ENCODE results near the gene BBOX1. TPM values are rescaled to one million over a fixed set of nuclear protein-coding genes. Genes with fewer than 3 reads are reported as not detected.
"Not testable (repeated sequence)": the region's sequence is repeated elsewhere in the genome, so short reads cannot be mapped to it uniquely, and the experiment has no call there.

The BBOX1 gene
- total and polyA plus RNA-seq, 2 of the 4 experiments (the other 2 are of a cell fraction), result not detected

DNA sequence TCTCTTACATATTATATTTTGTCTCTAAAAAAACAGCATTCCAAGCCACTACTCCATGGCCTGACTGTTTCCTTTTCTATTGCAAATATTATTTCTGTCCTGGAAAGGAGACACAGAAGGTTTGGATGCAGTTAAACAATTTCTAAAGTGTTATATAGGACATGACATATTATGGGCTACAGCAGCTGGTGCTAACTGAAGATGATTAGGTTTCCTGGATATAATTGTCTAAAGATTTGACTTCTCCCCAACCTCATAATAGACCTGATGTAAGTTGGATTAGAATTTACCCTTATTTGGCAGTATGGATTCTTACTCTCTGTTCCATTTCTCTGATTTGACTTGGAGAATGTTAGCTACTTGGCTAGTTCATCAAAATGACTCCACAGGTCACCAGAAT lies 90.2 kb downstream of the BBOX1 start:
- POLR2A ChIA-PET (ENCODE audit: unreplicated experiment), result no interaction called here
- CTCF ChIA-PET, result no interaction called here
- ATAC-seq (ENCODE audit: low read depth), result no peak

DNA sequence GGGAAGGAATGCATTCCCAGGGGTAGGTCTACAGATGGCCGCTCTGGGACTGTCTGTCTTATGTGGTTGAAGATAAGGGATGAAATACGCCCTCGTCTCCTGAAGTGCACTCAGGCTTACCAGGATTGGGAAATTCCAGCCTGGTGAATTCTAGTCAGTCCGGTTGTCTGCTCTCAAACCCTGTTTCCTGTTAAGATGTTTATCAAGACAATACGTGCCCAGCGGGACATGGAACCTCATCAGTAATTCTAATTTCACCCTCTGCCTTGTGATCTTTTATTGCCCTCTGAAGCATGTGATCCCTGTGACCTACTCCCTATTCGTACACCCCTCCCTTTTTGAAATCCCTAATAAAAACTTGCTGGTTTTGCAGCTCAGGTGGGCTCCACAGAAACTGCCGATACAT lies 95.3 kb downstream of the BBOX1 start:
- H4K5ac ChIP-seq (ENCODE audit: low read depth, low read length); H4K20me1 ChIP-seq (ENCODE audit: insufficient read depth, low read length); intact Hi-C loops (cut with micrococcal nuclease); H3K4ac ChIP-seq (ENCODE audit: low read depth, low read length); BruUV-seq (replicated peaks); H2AK9ac ChIP-seq (replicated peaks; ENCODE audit: low read depth, low read length, poor library complexity); H4K91ac ChIP-seq (ENCODE audit: insufficient read depth, low read depth, low read length); H2BK5ac ChIP-seq (ENCODE audit: low read depth, low read length, poor library complexity, severe bottlenecking); H3K18ac ChIP-seq (ENCODE audit: low read depth, low read length); H3K27me3 ChIP-seq (ENCODE audit: control insufficient read depth, insufficient read depth, low read length); H3K9me3 ChIP-seq (ENCODE audit: control insufficient read depth, insufficient read depth, low read length); H3K36me3 ChIP-seq (ENCODE audit: control insufficient read depth, insufficient read depth, low read length); H3K14ac ChIP-seq (replicated peaks; ENCODE audit: low read depth, low read length); H3K27ac ChIP-seq (ENCODE audit: insufficient read depth, low read length); CTCF ChIA-PET; H2AFZ ChIP-seq (replicated peaks; ENCODE audit: low read length, poor library complexity); H3K9ac ChIP-seq (ENCODE audit: low read depth, low read length); H3K79me1 ChIP-seq (ENCODE audit: low read depth in 1 of 2, low read length in 2 of 2); H3K56ac ChIP-seq (ENCODE audit: extremely low read depth, insufficient read depth, low read length); H3K4me3 ChIP-seq (ENCODE audit: insufficient read depth, low read depth, low read length); POLR2A ChIA-PET (ENCODE audit: unreplicated experiment); ATAC-seq (ENCODE audit: low read depth); H2BK20ac ChIP-seq (ENCODE audit: low read depth, low read length); H3K4me1 ChIP-seq (ENCODE audit: control insufficient read depth, insufficient read depth, low read length); H2AK5ac ChIP-seq (ENCODE audit: low read depth, low read length); H4K8ac ChIP-seq (ENCODE audit: low read depth in 2 of 2, low read length in 2 of 2); H3K9me1 ChIP-seq (ENCODE audit: insufficient read depth, low read length); H2BK120ac ChIP-seq (ENCODE audit: low read depth, low read length); DNase-seq; H3K4me2 ChIP-seq (ENCODE audit: low read depth, low read length); in situ Hi-C loops (cut with MboI; ENCODE audit: low sequenced_read_pairs); H2BK15ac ChIP-seq (ENCODE audit: low read depth, low read length); H3K23ac ChIP-seq (ENCODE audit: low read depth, low read length): not testable (repeated sequence)
- dilution Hi-C loops (cut with HindIII; ENCODE audit: low sequenced_read_pairs, unreplicated experiment), result loop anchor here (25.0 kb wide), 1 partner anchor 399 kb away; no protein-coding TSS in a partner anchor
- 57% methylated on average over 1 of the region's 8 CpGs; no CpG with 5 or more reads in 1 of the 2 experiments for WGBS, 2 experiments (ENCODE audit: extremely low coverage in 2 of 2, insufficient read length in 1 of 2)

More for the DNA sequence above, 90.2 kb downstream of the BBOX1 start:
- no peaks in the 10 kb centered on the region for H3K4me1 ChIP-seq (ENCODE audit: control insufficient read depth, insufficient read depth, low read length)
- H3K4me2 ChIP-seq (ENCODE audit: low read depth, low read length), result no peak overlapping the region
- no peak overlapping the region for H3K4ac ChIP-seq (ENCODE audit: low read depth, low read length)
- no peak overlapping the region for H3K14ac ChIP-seq (replicated peaks; ENCODE audit: low read depth, low read length)
- H4K20me1 ChIP-seq (ENCODE audit: insufficient read depth, low read length), result no peaks in the 10 kb centered on the region
- no peaks in the 10 kb centered on the region for H3K9me1 ChIP-seq (ENCODE audit: insufficient read depth, low read length)
- no peak overlapping the region for H4K8ac ChIP-seq (ENCODE audit: low read depth in 2 of 2, low read length in 2 of 2)
- no peaks in the 10 kb centered on the region for H3K9me3 ChIP-seq (ENCODE audit: control insufficient read depth, insufficient read depth, low read length)
- H3K18ac ChIP-seq (ENCODE audit: low read depth, low read length), result no peak overlapping the region
- intact Hi-C loops (cut with micrococcal nuclease), result no loop called here
- no peak overlapping the region for H3K27ac ChIP-seq (ENCODE audit: insufficient read depth, low read length)
- no peak overlapping the region for H3K56ac ChIP-seq (ENCODE audit: extremely low read depth, insufficient read depth, low read length)
- H3K9ac ChIP-seq (ENCODE audit: low read depth, low read length), result no peak overlapping the region
- H2AFZ ChIP-seq (replicated peaks; ENCODE audit: low read length, poor library complexity), result no peak overlapping the region
- no TSS peak for BruUV-seq (replicated peaks)
- H3K27me3 ChIP-seq (ENCODE audit: control insufficient read depth, insufficient read depth, low read length), result peaks cover 1% of the 10 kb centered on the region
- H3K79me1 ChIP-seq (ENCODE audit: low read depth in 1 of 2, low read length in 2 of 2), result no peaks in the 10 kb centered on the region
- H2BK20ac ChIP-seq (ENCODE audit: low read depth, low read length), result no peak overlapping the region
- H3K23ac ChIP-seq (ENCODE audit: low read depth, low read length), result no peak overlapping the region
- dilution Hi-C loops (cut with HindIII; ENCODE audit: low sequenced_read_pairs, unreplicated experiment), result loop anchor here (25.0 kb wide), 1 partner anchor 394 kb away; no protein-coding TSS in a partner anchor
- H2BK120ac ChIP-seq (ENCODE audit: low read depth, low read length), result no peak overlapping the region
- H4K5ac ChIP-seq (ENCODE audit: low read depth, low read length), result no peak overlapping the region
- TF ChIP-seq CEBPB (IDR thresholded peaks at IDR 0.05; ENCODE audit: low read depth, low read length) (no peak), RFX5 (IDR thresholded peaks at IDR 0.05; ENCODE audit: low read depth, low read length) (no peak)
- TF ChIP-seq, protein P1, sequence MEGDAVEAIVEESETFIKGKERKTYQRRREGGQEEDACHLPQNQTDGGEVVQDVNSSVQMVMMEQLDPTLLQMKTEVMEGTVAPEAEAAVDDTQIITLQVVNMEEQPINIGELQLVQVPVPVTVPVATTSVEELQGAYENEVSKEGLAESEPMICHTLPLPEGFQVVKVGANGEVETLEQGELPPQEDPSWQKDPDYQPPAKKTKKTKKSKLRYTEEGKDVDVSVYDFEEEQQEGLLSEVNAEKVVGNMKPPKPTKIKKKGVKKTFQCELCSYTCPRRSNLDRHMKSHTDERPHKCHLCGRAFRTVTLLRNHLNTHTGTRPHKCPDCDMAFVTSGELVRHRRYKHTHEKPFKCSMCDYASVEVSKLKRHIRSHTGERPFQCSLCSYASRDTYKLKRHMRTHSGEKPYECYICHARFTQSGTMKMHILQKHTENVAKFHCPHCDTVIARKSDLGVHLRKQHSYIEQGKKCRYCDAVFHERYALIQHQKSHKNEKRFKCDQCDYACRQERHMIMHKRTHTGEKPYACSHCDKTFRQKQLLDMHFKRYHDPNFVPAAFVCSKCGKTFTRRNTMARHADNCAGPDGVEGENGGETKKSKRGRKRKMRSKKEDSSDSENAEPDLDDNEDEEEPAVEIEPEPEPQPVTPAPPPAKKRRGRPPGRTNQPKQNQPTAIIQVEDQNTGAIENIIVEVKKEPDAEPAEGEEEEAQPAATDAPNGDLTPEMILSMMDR (conservative IDR thresholded peaks at IDR 0.05; ENCODE audit: low read depth, low read length), result no peak
- no peaks in the 10 kb centered on the region for H3K36me3 ChIP-seq (ENCODE audit: control insufficient read depth, insufficient read depth, low read length)
- no peak overlapping the region for H2BK5ac ChIP-seq (ENCODE audit: low read depth, low read length, poor library complexity, severe bottlenecking)
- H3K4me3 ChIP-seq (ENCODE audit: insufficient read depth, low read depth, low read length), result no peak overlapping the region
- no peak overlapping the region for H4K91ac ChIP-seq (ENCODE audit: insufficient read depth, low read depth, low read length)
- no peak overlapping the region for H2AK5ac ChIP-seq (ENCODE audit: low read depth, low read length)
- no peak overlapping the region for H2AK9ac ChIP-seq (replicated peaks; ENCODE audit: low read depth, low read length, poor library complexity)
- in situ Hi-C loops (cut with MboI; ENCODE audit: low sequenced_read_pairs), result no loop called here
- DNase-seq, result no peak
- no peak overlapping the region for H2BK15ac ChIP-seq (ENCODE audit: low read depth, low read length)

All from IMR-90 (cell line).